HT1080 (cell line): ENCODE measurements around the gene LRRC8B. TPM values are rescaled to one million over a fixed set of nuclear protein-coding genes. Genes with fewer than 3 reads are reported as not detected.
"Not testable (repeated sequence)": the region's sequence is repeated elsewhere in the genome, so short reads cannot be mapped to it uniquely, and the experiment has no call there.

Source experiments
- DNase-seq: peaks from one replicate; pipeline ENCODE4 v3.0.0-alpha.2; 2015; ENCODE audit warnings: low read depth
- total RNA-seq: library from RNA; depleted of rRNA; stranded (reverse); fragments of >200 nt; shearing (Covaris generic); gene quantifications from 2 replicates; pipeline ENCODE4 v1.2.3, GENCODE V29; 2014

The LRRC8B gene
- total RNA-seq, 1 experiment from 2014 or later = 1.3 TPM

- DNase-seq = no peak
Measured at GRCh38 chr1:89523572-89524368, 859 bp upstream of the LRRC8B start.

- no peak for DNase-seq
Measured at GRCh38 chr1:89525169-89525855, 683 bp downstream of the LRRC8B start.

- no peak for DNase-seq
Measured at GRCh38 chr1:89527256-89527655, 2.6 kb downstream of the LRRC8B start.

GRCh38 chr1:89527750-89528381 is 3.2 kb downstream of the LRRC8B start:
- no peak for DNase-seq

GRCh38 chr1:89528382-89528780 is 3.8 kb downstream of the LRRC8B start:
- DNase-seq = no peak

- no peak for DNase-seq
Measured at GRCh38 chr1:89529196-89529595, 4.6 kb downstream of the LRRC8B start.

GRCh38 chr1:89530444-89531089 is 5.9 kb downstream of the LRRC8B start:
- DNase-seq = no peak

- DNase-seq = no peak
Measured at GRCh38 chr1:89531480-89532139, 7.0 kb downstream of the LRRC8B start.

- no peak for DNase-seq
Measured at GRCh38 chr1:89532228-89532627, 7.6 kb downstream of the LRRC8B start.

GRCh38 chr1:89532866-89533265 is 8.2 kb downstream of the LRRC8B start:
- DNase-seq = no peak

- DNase-seq = no peak
Measured at GRCh38 chr1:89535537-89535936, 10.9 kb downstream of the LRRC8B start.

- no peak for DNase-seq
Measured at GRCh38 chr1:89536555-89537341, 12.1 kb downstream of the LRRC8B start.

GRCh38 chr1:89538361-89538760 is 13.7 kb downstream of the LRRC8B start:
- no peak for DNase-seq

- DNase-seq = no peak
Measured at GRCh38 chr1:89539128-89539527, 14.5 kb downstream of the LRRC8B start.

GRCh38 chr1:89540406-89540970 is 15.9 kb downstream of the LRRC8B start:
- DNase-seq = no peak

GRCh38 chr1:89542345-89542744 is 17.7 kb downstream of the LRRC8B start:
- no peak for DNase-seq

- not testable (repeated sequence) for DNase-seq
Measured at GRCh38 chr1:89543632-89544031, 19.0 kb downstream of the LRRC8B start.

GRCh38 chr1:89545264-89546038 is 20.8 kb downstream of the LRRC8B start:
- peak; percentile 56 for DNase-seq
